Fibroblast of mammary gland (primary cell): ENCODE results near the gene DPM2.
A peak's percentile ranks its signal among the peaks of the same experiment; 100 is the strongest.

Experiments used
- DNase-seq: peaks from one replicate; pipeline ENCODE4 v3.0.0-alpha.2; 2010; ENCODE audit warnings: low read depth
- H3K4me3 ChIP-seq: 2 replicates; pipeline ENCODE4 v1.5.1; 2011; ENCODE audit warnings: low read depth, mild to moderate bottlenecking, low read length, moderate library complexity; ENCODE audit not compliant: control insufficient read depth
- TF ChIP-seq, protein P1 (sequence below): conservative IDR thresholded peaks from 2 replicates; pipeline ENCODE4 v1.5.1; 2011; ENCODE audit warnings: low read depth, low read length, inconsistent platforms; ENCODE audit not compliant: control insufficient read depth, insufficient read depth

The DPM2 gene, protein sequence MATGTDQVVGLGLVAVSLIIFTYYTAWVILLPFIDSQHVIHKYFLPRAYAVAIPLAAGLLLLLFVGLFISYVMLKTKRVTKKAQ

DNA sequence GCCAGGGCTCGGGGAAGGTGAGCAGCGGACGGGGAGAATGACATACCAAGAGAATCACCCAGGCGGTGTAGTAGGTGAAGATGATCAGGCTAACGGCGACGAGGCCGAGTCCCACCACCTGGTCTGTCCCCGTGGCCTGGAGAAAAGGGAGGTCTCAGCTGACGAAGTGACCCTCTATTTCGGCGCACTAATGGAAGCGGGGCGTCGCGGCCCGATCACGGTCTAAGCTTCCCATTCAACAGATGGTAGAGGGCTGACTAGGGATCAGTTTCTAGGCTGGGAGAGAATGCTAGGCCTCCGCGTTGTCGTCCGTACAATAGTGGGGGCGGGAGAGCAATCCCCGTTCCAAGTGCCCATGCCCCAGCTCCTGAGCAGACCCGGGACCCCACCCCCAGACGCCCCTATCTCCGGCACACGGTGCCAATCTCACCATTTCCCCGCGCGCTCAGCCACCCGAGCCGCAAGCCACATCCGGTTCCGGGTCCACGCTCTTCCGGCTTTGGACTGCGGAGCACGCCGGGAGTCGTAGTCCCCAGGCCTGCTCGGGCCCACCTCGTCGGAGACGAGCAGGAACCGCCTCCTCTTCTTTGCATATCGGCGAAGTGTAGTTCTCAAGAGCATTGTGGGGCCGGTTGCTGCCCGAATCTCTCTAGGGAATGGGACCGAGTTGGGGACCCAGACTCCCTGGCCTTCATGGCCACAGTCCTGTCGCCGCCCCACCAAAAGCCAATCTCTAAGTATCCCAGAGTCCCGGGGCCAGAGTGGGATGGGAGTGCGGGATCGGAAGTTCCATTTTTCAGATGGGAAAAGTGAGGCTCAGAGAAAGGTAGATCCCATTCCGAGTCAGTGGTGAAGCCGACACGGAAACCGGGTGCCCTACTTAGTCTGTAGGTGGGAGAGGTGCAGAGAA lies at the start of gene DPM2:
TSS of gene DPM2 (minus strand) at position 467 of the 910 bp plus-strand sequence. CDS start at position 433, 34 bp downstream.
- TF ChIP-seq, protein P1, sequence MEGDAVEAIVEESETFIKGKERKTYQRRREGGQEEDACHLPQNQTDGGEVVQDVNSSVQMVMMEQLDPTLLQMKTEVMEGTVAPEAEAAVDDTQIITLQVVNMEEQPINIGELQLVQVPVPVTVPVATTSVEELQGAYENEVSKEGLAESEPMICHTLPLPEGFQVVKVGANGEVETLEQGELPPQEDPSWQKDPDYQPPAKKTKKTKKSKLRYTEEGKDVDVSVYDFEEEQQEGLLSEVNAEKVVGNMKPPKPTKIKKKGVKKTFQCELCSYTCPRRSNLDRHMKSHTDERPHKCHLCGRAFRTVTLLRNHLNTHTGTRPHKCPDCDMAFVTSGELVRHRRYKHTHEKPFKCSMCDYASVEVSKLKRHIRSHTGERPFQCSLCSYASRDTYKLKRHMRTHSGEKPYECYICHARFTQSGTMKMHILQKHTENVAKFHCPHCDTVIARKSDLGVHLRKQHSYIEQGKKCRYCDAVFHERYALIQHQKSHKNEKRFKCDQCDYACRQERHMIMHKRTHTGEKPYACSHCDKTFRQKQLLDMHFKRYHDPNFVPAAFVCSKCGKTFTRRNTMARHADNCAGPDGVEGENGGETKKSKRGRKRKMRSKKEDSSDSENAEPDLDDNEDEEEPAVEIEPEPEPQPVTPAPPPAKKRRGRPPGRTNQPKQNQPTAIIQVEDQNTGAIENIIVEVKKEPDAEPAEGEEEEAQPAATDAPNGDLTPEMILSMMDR = no peak
- peak; percentile 83 for DNase-seq
- H3K4me3 ChIP-seq = peak within 1 kb of the TSS; percentile 92

DNA sequence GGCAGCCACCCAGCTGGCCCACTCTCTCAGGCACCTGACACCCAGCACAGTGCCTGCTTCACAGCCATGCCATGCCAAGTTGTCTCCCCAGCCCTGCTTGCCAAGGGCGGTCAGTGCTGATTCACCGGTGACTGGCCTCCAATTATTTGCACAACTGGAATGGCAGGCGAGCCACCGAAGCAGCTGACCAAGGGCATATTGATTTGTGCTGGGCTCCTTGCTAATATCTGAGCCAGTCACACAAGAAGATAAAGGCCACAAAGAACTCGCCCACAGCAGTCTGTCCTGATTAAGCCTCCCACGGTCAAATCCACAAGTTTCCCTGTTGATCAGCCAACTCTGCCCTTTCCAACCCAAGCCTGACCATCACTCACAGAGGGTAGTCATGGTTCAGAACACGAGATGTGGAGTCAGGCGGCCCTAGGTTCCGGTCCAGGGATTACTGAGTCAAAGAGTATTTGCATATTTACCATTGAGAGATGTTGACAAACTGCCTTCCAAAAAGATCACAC lies 49.5 kb upstream of the DPM2 start:
- TF ChIP-seq, protein P1 = no peak
- peak; percentile 67 for DNase-seq
- H3K4me3 ChIP-seq = no peak overlapping the region

DNA sequence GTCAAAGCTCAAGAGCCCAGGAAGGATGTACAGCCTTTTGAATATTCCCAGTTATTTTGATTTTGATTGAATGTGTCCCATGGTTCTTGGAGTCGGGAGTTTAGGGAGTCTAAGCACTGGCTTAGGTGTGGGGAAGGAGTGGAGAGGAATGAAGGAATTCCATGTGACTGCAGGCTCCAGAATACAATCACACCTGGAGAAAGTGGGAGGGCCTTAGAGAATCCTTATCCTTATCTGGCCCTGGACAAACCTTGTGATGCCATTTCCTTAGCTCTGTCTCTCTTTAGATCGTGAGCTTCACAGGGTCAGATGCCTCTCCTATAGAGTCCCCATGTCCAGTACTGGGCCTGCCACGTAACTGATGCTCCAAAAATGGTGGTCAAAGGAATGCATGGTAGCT lies 47.4 kb upstream of the DPM2 start:
- DNase-seq = no peak
- TF ChIP-seq, protein P1 = no peak
- no peak overlapping the region for H3K4me3 ChIP-seq

DNA sequence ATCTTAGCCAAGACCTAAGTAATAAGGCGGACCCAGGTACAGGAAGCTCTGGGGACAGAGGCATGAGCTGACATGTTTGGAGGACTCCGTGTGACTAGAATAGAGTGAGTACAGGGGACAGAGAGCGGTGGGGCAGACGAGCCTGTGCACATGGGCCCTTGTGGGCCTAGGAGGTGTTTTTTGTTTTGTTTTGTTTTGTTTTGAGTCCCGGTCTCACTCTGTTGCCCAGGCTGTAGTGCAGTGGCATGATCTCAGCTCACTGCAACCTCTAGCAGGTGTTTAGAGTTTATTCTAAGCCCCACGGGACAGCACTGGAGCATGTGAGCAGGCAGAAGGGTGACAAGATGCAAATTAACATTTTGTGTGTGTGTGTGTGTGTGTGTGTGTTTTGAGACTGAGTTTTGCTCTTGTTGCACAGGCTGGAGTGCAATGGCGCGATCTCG lies 46.2 kb upstream of the DPM2 start:
- TF ChIP-seq, protein P1 = no peak
- no peak for DNase-seq
- no peak overlapping the region for H3K4me3 ChIP-seq

DNA sequence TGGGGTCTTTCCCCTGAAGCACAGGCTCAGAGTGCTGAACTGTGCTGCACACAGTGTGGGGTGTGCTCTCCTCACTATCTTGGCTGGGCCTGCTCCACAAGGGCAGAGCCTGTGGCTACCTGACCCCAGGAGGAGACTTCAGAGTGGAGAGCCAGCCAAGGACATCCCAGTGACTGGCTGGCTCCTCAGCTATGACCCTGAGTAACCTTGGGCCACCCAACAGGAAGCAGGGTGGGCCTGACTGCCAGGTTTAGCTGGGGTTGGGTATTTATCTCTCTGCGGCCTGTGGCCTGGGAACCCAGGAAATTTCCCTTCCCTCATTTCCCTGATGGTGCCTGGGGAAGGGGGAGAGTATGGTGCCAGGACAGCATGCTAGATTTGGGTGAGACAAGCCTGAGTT lies 45.3 kb upstream of the DPM2 start:
- DNase-seq = no peak
- TF ChIP-seq, protein P1 = no peak
- H3K4me3 ChIP-seq = no peak overlapping the region

DNA sequence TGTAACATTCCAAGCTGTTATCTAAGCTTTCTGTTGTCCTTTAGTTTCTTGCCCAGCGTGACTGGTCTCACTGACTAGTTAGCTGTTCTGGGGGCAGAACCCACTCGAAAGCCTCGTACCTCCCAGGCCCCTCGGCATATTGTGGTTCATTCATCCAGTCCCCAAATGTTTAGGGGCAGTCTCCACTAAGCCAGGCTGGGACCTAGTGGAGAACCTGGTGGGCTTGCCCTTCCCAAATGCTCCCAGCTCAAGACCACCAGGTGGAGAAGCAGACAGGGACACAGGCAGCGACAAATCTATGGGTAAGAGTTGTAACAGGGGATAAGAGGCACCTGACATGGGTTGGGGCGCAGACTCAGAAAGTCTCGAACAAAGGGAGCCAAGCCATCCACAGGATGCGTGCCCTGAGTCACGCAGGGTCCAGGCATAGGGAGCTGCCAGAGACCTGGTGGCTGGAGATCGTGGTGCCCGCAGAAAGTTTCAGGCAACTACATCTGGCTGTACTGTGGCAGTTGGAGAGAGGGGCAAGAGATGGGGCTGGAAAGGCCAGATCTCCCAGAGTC lies 44.0 kb upstream of the DPM2 start:
- TF ChIP-seq, protein P1 = no peak
- H3K4me3 ChIP-seq = peak overlapping the region; percentile 58
- DNase-seq = no peak
